Gastrocnemius medialis (tissue), 4 donors: ENCODE data around the gene TM4SF1.

ENCODE experiments used
- POLR2A ChIP-seq, 2 donors: fragments of 450-650 bp; IDR thresholded peaks; one replicate each; pipeline ENCODE4 v1.6.1; 2017; ENCODE audit warnings: antibody characterized with exemption in 2 of 2, mild to moderate bottlenecking in 2 of 2, moderate library complexity in 2 of 2
- TF ChIP-seq, protein P1 (sequence below), 5 experiments: fragments of 450-650 bp in 3 of 5; fragments of 200-600 bp in 2 of 5; sonication (generic) in 2 of 5; IDR thresholded peaks in 4 of 5; conservative IDR thresholded peaks in 1 of 5; 1 replicate in 4 of 5; 2 replicates in 1 of 5; pipeline ENCODE4 v1.5.1; 2016 to 2019; ENCODE audit warnings: antibody characterized with exemption in 5 of 5, mild to moderate bottlenecking in 3 of 5, moderate library complexity in 3 of 5

DNA sequence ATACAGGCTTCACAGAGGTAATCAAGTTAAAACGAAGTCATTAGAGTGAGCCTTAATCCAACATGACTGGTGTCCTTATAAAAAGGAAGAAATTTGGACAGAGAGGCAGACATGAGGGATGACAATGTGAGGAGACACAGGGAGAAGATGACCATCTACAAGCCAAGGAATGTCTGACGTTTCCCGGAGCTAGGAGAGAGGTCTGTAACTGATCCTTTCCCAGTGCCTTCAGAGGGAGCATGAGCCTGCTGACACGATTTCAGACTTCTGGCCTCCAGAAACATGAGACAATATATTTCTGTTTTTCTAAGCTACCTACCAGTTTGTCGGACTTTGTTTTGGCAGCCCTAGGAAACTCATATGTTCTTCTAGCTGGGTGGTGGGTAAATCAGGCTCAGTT, 15.1 kb downstream of the TM4SF1 start:
- TF ChIP-seq POLR2A (IDR thresholded peaks at IDR 0.05): no peak
- TF ChIP-seq, protein P1, sequence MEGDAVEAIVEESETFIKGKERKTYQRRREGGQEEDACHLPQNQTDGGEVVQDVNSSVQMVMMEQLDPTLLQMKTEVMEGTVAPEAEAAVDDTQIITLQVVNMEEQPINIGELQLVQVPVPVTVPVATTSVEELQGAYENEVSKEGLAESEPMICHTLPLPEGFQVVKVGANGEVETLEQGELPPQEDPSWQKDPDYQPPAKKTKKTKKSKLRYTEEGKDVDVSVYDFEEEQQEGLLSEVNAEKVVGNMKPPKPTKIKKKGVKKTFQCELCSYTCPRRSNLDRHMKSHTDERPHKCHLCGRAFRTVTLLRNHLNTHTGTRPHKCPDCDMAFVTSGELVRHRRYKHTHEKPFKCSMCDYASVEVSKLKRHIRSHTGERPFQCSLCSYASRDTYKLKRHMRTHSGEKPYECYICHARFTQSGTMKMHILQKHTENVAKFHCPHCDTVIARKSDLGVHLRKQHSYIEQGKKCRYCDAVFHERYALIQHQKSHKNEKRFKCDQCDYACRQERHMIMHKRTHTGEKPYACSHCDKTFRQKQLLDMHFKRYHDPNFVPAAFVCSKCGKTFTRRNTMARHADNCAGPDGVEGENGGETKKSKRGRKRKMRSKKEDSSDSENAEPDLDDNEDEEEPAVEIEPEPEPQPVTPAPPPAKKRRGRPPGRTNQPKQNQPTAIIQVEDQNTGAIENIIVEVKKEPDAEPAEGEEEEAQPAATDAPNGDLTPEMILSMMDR (IDR thresholded peaks at IDR 0.05 in 4 of 5, conservative IDR thresholded peaks at IDR 0.05 in 1 of 5): no peak
